HepG2 (cell line): ENCODE results near the gene ATP5F1E. TPM values are rescaled to one million over a fixed set of nuclear protein-coding genes. Genes with fewer than 3 reads are reported as not detected.
A peak's percentile ranks its signal among the peaks of the same experiment; 100 is the strongest.

Experiments
- ATAC-seq: fragments of 200-7000 bp; cut with Tn5 transposase; 3 replicates; pipeline ENCODE4 v1.9.1; 2020; ENCODE audit warnings: mild to moderate bottlenecking, moderate library complexity
- BruUV-seq: library from RNA; stranded (reverse); fragments of 400-500 nt; replicated peaks from 2 replicates; lab custom pipeline; 2021; lab: Mats Ljungman, UMichigan
- CTCF ChIA-PET: fragments of 300-600 bp; formaldehyde crosslinking; extraction: SDS; loops from one replicate; lab custom pipeline; 2021; ENCODE audit warnings: low total read pairs, inconsistent platforms, low intra/inter-chr PET ratio; lab: Yijun Ruan, JAX
- POLR2A ChIA-PET: fragments of 350-600 bp; sonication (Branson Sonifier 250); formaldehyde crosslinking; loops from one replicate; lab custom pipeline; 2020; ENCODE audit warnings: antibody characterized with exemption, inconsistent platforms; lab: Yijun Ruan, JAX
- DNase-seq: peaks from one replicate; pipeline ENCODE4 v3.0.0-alpha.2; 2015; ENCODE audit warnings: low spot score
- FAIRE-seq: peaks from 3 replicates; lab custom pipeline; 2011; peaks lifted over from hg19 to GRCh38; lab: Jason Lieb, UNC
- H2AFZ ChIP-seq: one replicate; pipeline ENCODE4 v1.6.1; 2011; ENCODE audit warnings: low read length, inconsistent platforms
- H3K27ac ChIP-seq: fragments of 300-600 bp; 3 replicates; pipeline ENCODE4 v1.8.0; 2011; ENCODE audit warnings: mixed run types, mild to moderate bottlenecking, mixed read lengths, low read length, inconsistent platforms; ENCODE audit not compliant: insufficient read depth; ENCODE audit errors: extremely low read length
- H3K27me3 ChIP-seq, 2 experiments: fragments of 200-600 bp in 1 of 2; 2 replicates in 1 of 2; 3 replicates in 1 of 2; pipeline versions ENCODE4 v1.6.0 to v1.8.0; 2011; ENCODE audit warnings: low read length in 2 of 2, mild to moderate bottlenecking in 2 of 2, moderate library complexity in 2 of 2, inconsistent platforms in 1 of 2; ENCODE audit not compliant: insufficient read depth in 2 of 2, control insufficient read depth in 1 of 2
- H3K36me3 ChIP-seq, 2 experiments: fragments of 200-600 bp in 1 of 2; replicated peaks in 1 of 2; 2 replicates in 1 of 2; 3 replicates in 1 of 2; pipeline versions ENCODE4 v1.5.1 to v1.8.0; 2011; ENCODE audit warnings: low read length in 2 of 2, inconsistent platforms in 1 of 2; ENCODE audit not compliant: insufficient read depth in 2 of 2, control insufficient read depth in 1 of 2
- H3K4me1 ChIP-seq: 2 replicates; pipeline ENCODE4 v1.5.1; 2012; ENCODE audit warnings: low read length, inconsistent platforms; ENCODE audit not compliant: insufficient read depth
- H3K4me2 ChIP-seq: 2 replicates; pipeline ENCODE4 v1.6.0; 2011; ENCODE audit warnings: low read depth, low read length, inconsistent platforms
- H3K4me3 ChIP-seq, 3 experiments: fragments of 200-600 bp in 1 of 3; sonication (generic), shearing (Covaris generic) in 1 of 3; replicated peaks in 1 of 3; 2 replicates each; pipeline ENCODE4 v1.5.1; 2011 to 2016; ENCODE audit warnings: low read length in 3 of 3, inconsistent platforms in 2 of 3, low read depth in 2 of 3, mild to moderate bottlenecking in 2 of 3, control low read depth in 1 of 3, mixed read lengths in 1 of 3; ENCODE audit not compliant: insufficient read depth in 1 of 3
- H3K79me2 ChIP-seq: one replicate; pipeline ENCODE4 v1.6.1; 2011; ENCODE audit warnings: low read length, inconsistent platforms; ENCODE audit not compliant: insufficient read depth
- H3K9ac ChIP-seq: 2 replicates; pipeline ENCODE4 v1.6.0; 2011; ENCODE audit warnings: mild to moderate bottlenecking, low read depth, low read length, inconsistent platforms; ENCODE audit not compliant: insufficient read depth
- H3K9me3 ChIP-seq: 2 replicates; pipeline ENCODE4 v1.5.1; 2012; ENCODE audit warnings: mild to moderate bottlenecking, low read length
- H4K20me1 ChIP-seq: 2 replicates; pipeline ENCODE4 v1.6.0; 2011; ENCODE audit warnings: inconsistent platforms, mild to moderate bottlenecking, low read length, moderate library complexity; ENCODE audit not compliant: insufficient read depth
- ARID2 ChIP-seq: sonication (generic); formaldehyde crosslinking; IDR thresholded peaks from 2 replicates; pipeline ENCODE4 v1.8.1; 2022; ENCODE audit warnings: mild to moderate bottlenecking, missing genetic modification reagents, borderline replicate concordance
- CBX2 ChIP-seq, 2 experiments: fragments of 200-600 bp in 1 of 2; sonication (generic); formaldehyde crosslinking in 1 of 2; IDR thresholded peaks; 2 replicates each; pipeline versions ENCODE4 v1.7.0 to v1.8.1; 2018 to 2022; ENCODE audit warnings: low read depth in 2 of 2, low read length in 1 of 2, mild to moderate bottlenecking in 1 of 2, missing genetic modification reagents in 1 of 2
- POLR2AphosphoS2 ChIP-seq: IDR thresholded peaks from 2 replicates; pipeline ENCODE4 v1.6.1; 2011; ENCODE audit warnings: low read depth, low read length, improper control_type of control experiment
- SP4 ChIP-seq: sonication (generic); formaldehyde crosslinking; IDR thresholded peaks from 2 replicates; pipeline ENCODE4 v1.8.1; 2023; ENCODE audit warnings: mild to moderate bottlenecking, missing genetic modification reagents
- ZBTB1 ChIP-seq: sonication (generic); formaldehyde crosslinking; IDR thresholded peaks from 2 replicates; pipeline ENCODE4 v1.4.0; 2020; ENCODE audit warnings: missing genetic modification reagents, borderline replicate concordance
- ZMAT3 ChIP-seq: sonication (generic); formaldehyde crosslinking; conservative IDR thresholded peaks from 2 replicates; pipeline ENCODE4 v1.7.0; 2021; ENCODE audit warnings: missing genetic modification reagents
- ZNF44 ChIP-seq: sonication (generic); formaldehyde crosslinking; IDR thresholded peaks from 2 replicates; pipeline ENCODE4 v1.5.1; 2020; ENCODE audit warnings: mild to moderate bottlenecking, missing genetic modification reagents
- WGBS: methylation state at CpG from one replicate; pipeline ENCODE4 v1.1.6; 2017; ENCODE audit warnings: low lambda C conversion rate; 5-methylcytosine and 5-hydroxymethylcytosine counted together
- in situ Hi-C: cut with HindIII; loops from 2 replicates; pipeline ENCODE4 v1.10.0; 2017; ENCODE audit warnings: low pct_unique_long_range_greater_than_20kb; ENCODE audit not compliant: extremely low pct_ligation_motif_present
- intact Hi-C: fragments of 100-400 bp; cut with micrococcal nuclease; formaldehyde crosslinking; loops from one replicate; pipeline ENCODE4 v1.10.0; 2022; ENCODE audit not compliant: unreplicated experiment
- polyA plus RNA-seq, 8 experiments: library from polyadenylated mRNA; depleted of rRNA in 3 of 8; stranded (reverse) in 7 of 8; unstranded in 1 of 8; fragments of >200 nt; fragmentation: Illumina TruSeq in 4 of 8; extraction: Trizol in 4 of 8; gene quantifications; 2 replicates each; pipeline versions ENCODE4 v1.2.1 to v1.2.3, GENCODE V29; 2011 to 2016; ENCODE audit warnings: low read depth in 4 of 8, missing spikeins in 1 of 8, mixed read lengths in 1 of 8; ENCODE audit not compliant: insufficient read depth in 1 of 8
- total RNA-seq, 5 experiments: library from RNA; depleted of rRNA; stranded (reverse); fragments of >200 nt; fragmentation: Illumina TruSeq; extraction: Trizol; gene quantifications; 2 replicates each; pipeline ENCODE4 v1.2.3, GENCODE V29; 2016; ENCODE audit warnings: low read depth in 1 of 5
- TF ChIP-seq, protein P1 (sequence below): sonication (generic); formaldehyde crosslinking; IDR thresholded peaks from 2 replicates; pipeline ENCODE4 v1.4.0; 2020; ENCODE audit warnings: missing genetic modification reagents; ENCODE audit errors: not compliant biosample characterization
- TF ChIP-seq, protein P2 (sequence below): IDR thresholded peaks from 2 replicates; pipeline ENCODE4 v1.6.1; 2018; ENCODE audit warnings: missing genetic modification reagents, mild to moderate bottlenecking, missing compliant biosample characterization
- TF ChIP-seq, protein P3 (sequence below): sonication (generic); formaldehyde crosslinking; IDR thresholded peaks from 2 replicates; pipeline ENCODE4 v1.4.0; 2020; ENCODE audit warnings: missing genetic modification reagents

ATP5F1E gene
- total and polyA plus RNA-seq, 2 of the 13 experiments (the other 11 are each of a cell fraction or from before 2014, with no cell fraction given), result 121 to 134 TPM

DNA sequence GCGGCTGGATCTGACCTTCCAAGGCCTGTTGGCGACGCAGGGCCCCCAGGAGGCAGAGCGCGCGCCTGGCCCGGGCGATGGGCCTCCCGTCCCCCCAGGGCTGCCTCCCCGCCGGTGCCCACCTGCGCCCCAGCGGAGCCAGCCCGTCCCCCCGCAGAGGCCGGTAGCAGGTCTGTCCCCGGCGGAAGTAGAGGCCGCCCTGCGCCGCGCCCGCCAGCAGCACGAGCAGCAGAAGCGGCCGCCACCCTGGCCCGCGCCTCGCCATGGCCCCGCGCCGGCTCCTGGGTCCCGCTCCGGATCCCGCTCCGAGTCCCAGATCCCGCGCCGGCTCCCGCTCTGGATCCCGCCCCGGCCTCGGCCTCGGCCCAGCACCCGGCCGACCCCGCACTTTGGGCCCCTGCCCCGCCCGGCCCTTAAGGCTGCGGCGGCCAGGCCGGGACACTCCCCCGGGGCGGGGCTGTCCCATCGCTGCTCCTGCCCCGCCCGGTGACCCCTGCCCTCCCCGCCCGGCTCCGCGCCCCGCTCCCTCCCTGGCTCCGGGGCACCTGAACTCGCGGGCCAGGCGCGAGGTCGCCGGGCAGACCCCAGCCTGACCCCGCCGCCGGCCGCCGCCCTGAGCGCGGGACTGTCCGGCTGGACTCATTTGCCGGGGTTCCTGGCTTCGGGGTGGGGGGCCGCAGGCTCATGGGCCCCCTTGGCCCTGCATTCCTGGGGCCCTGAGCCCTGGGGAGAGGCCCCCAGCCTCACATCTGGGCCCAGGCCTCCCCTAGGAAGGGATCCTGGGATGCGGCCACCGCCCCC is 25.1 kb downstream of the ATP5F1E start, which contains the start of gene CTSZ:
Gene CTSZ (minus strand): TSS at position 391 of the 801 bp plus-strand sequence. CDS start 126 bp downstream, at position 265.
- no peak within 1 kb of the TSS for H2AFZ ChIP-seq
- H3K36me3 ChIP-seq, result no peaks in the 10 kb centered on the region
- DNase-seq (no peak), ATAC-seq (no peak), FAIRE-seq (no peak)
- WGBS, result 97% methylated on average over 79 of the region's 82 CpGs
- BruUV-seq, result no TSS peak
- H3K79me2 ChIP-seq, result no peaks in the 10 kb centered on the region
- intact Hi-C loops, result no loop called here
- in situ Hi-C loops, result no loop called here
- H3K9ac ChIP-seq, result no peak within 1 kb of the TSS
- CTCF ChIA-PET, result no interaction called here
- POLR2A ChIA-PET, result no interaction called here
- H4K20me1 ChIP-seq, result no peaks in the 10 kb centered on the region
- H3K9me3 ChIP-seq, result no peaks in the 10 kb centered on the region
- peak within 1 kb of the TSS; percentile 3 for H3K27ac ChIP-seq
- TF ChIP-seq CBX2 (IDR thresholded peaks at IDR 0.05; ENCODE audit: low read depth, low read length) (no peak), CBX2 (CRISPR knock-in tag; IDR thresholded peaks at IDR 0.05; ENCODE audit: low read depth) (no peak), ZNF44 (no peak), SP4 (CRISPR knock-in tag) (0 out of 2 replicates have a peak, but pooled peaks have one; percentile 53), POLR2AphosphoS2 (no peak), ARID2 (CRISPR knock-in tag) (no peak), ZMAT3 (no peak), ZBTB1 (no peak)
- TF ChIP-seq, protein P1, sequence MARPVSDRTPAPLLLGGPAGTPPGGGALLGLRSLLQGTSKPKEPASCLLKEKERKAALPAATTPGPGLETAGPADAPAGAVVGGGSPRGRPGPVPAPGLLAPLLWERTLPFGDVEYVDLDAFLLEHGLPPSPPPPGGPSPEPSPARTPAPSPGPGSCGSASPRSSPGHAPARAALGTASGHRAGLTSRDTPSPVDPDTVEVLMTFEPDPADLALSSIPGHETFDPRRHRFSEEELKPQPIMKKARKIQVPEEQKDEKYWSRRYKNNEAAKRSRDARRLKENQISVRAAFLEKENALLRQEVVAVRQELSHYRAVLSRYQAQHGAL (CRISPR knock-in tag), result no peak
- TF ChIP-seq, protein P2, sequence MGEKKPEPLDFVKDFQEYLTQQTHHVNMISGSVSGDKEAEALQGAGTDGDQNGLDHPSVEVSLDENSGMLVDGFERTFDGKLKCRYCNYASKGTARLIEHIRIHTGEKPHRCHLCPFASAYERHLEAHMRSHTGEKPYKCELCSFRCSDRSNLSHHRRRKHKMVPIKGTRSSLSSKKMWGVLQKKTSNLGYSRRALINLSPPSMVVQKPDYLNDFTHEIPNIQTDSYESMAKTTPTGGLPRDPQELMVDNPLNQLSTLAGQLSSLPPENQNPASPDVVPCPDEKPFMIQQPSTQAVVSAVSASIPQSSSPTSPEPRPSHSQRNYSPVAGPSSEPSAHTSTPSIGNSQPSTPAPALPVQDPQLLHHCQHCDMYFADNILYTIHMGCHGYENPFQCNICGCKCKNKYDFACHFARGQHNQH (CRISPR knock-in tag), result no peak
- TF ChIP-seq, protein P3, sequence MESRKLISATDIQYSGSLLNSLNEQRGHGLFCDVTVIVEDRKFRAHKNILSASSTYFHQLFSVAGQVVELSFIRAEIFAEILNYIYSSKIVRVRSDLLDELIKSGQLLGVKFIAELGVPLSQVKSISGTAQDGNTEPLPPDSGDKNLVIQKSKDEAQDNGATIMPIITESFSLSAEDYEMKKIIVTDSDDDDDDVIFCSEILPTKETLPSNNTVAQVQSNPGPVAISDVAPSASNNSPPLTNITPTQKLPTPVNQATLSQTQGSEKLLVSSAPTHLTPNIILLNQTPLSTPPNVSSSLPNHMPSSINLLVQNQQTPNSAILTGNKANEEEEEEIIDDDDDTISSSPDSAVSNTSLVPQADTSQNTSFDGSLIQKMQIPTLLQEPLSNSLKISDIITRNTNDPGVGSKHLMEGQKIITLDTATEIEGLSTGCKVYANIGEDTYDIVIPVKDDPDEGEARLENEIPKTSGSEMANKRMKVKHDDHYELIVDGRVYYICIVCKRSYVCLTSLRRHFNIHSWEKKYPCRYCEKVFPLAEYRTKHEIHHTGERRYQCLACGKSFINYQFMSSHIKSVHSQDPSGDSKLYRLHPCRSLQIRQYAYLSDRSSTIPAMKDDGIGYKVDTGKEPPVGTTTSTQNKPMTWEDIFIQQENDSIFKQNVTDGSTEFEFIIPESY (CRISPR knock-in tag), result peak; percentile 15; the same call in 1 of the 2 replicates
- peaks cover 2 to 22% of the 10 kb centered on the region in 2 experiments; a peak in 4 of 5 replicates for H3K27me3 ChIP-seq
- H3K4me2 ChIP-seq, result peak within 1 kb of the TSS; percentile 90
- peak within 1 kb of the TSS in 1 of 3 experiments; percentile 73; a peak in 1 of 6 replicates for H3K4me3 ChIP-seq
- peaks cover 93% of the 10 kb centered on the region for H3K4me1 ChIP-seq
